Activated T-cell treated with anti-CD3 and anti-CD28 coated beads, Interleukin-2, amount 50 U/mL, for 48 hours (primary cell): ENCODE measurements around the gene STX8.
A peak's percentile ranks its signal among the peaks of the same experiment; 100 is the strongest.

Source experiments
- DNase-seq, 2 experiments: peaks; one replicate each; pipeline ENCODE4 v3.0.0-alpha.2; 2020

STX8 gene

GRCh38 chr17:9334536-9335446 is 240.8 kb downstream of the STX8 start:
- DNase-seq, result no peak

DNA sequence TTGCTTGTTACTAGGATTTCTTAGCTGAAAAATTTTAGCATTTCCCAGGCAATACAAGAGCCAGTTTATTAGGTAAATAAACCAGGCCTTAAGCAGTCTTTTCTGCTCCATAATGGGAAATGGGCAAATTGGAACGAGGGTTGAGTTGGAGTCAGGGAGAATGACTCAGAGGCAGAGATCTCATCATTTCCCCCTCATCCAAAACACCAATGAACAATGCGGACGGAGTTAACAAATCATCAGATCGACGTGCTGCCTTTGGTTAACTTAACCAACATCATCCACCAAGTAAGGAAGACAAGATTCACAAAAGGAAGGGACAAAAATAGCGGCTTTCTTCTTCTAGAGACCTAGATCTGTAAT is 243.5 kb downstream of the STX8 start:
- DNase-seq, result no peak

- no peak for DNase-seq
Observed at GRCh38 chr17:9331279-9332131, 244.1 kb downstream of the STX8 start.

DNA sequence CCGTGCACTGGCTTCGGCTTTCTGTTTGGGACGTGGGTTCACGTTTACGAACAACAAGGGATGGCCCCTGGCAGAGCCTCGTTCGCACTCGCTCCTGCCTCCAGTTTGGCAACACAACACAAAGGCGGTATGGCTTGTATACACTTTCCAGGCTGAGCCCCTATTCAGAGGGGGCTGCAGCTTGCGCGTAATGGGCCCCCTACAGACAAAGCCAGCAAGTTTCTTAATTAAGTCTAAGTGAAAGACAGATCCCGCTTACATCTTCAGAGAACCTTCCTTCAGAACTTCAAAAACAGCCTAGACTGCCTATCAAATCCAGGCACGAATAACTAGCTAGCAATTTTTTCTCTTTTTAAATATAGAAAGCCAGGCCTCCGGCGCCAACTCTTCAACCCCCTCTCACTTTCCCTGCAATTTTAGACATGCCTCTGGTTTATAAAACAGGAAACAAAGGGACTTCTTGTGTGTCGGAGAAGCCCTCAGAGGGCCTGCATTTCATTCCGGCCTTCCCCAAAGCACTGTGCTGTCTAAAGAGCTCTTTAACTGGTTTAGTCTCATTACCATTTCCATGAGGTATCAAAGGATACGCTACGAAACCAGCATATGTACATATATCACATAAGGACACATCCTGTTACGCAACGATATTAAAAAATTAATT is 244.9 kb downstream of the STX8 start:
- no peak for DNase-seq

DNA sequence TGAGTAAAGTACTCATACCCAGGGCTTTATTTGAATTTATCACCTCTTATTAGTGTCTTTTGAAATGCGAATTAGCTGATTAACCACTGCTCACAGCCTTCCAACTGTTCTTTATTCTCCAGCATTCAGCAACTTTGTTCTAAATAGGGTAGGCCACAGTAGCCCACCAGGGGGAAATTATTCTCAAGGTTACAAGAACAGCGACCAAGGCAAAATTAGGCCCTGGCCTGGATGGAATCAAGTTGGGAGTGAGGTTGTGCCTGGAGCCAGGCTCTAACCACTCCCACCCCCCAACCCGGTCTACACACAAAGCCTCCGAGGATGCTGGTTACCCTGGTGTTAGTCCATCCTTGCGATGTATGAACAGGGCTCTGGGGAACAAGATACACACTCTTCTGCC is 245.5 kb downstream of the STX8 start:
- DNase-seq, result no peak

GRCh38 chr17:9329251-9329921 is 246.2 kb downstream of the STX8 start:
- DNase-seq, result no peak

DNA sequence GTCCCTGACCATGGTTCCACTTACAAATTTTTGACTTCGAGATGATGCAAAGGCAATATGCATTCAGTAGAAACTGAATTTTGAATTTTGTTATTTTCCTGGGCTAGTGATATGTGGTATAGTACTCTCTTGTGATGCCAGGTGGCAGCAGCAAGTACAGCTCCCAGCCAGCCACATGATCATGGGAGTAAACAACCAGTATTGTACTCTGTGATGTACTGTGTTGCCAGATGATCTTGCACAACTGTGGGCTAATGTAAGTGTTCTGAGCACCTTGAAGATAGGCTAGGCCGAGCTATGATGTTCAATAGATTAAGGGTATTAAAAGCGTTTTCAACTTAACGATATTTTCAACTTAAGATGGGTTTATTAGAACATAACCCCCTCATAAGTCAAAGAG is 250.8 kb downstream of the STX8 start:
- no peak for DNase-seq

DNA sequence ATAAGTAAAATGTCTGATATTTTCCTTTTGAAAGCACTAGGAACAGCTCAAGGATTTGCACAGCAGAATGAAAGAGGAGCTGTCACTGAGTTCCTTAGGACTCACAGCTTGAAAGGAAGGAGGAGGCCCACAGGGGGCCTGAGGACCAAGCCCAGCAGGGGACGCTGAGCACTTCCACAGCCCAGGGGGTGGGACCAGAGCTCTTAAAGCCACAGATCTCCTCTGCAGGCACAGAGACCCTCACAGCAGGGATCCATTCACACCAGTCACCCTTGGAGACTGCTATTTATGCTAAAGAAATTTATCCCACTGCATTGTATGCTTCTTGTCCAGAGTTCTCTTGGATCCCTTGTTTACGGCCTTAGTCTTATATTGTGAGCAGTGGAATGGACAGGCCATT is 253.3 kb downstream of the STX8 start:
- no peak for DNase-seq

DNA sequence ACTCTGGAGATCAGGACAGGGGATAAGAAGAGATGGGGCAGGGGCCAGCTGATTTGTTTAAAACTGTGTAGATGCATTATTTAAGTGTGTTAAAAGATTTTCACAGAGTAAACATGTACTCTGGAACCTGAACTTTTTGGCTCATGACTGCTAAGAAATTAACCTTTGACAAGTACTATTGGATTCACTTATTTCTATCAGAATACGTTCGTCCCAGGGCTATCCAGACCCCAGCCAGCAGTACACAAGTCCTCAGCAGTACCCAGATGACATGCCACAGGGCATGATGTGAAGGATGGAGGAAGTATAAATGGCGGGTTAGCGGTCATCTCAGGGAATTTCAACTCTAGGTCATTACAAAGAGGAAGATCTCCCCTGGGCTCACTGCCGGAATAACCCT is 253.7 kb downstream of the STX8 start:
- DNase-seq, result no peak

GRCh38 chr17:9315360-9315759 is 260.3 kb downstream of the STX8 start:
- DNase-seq, result no peak

DNA sequence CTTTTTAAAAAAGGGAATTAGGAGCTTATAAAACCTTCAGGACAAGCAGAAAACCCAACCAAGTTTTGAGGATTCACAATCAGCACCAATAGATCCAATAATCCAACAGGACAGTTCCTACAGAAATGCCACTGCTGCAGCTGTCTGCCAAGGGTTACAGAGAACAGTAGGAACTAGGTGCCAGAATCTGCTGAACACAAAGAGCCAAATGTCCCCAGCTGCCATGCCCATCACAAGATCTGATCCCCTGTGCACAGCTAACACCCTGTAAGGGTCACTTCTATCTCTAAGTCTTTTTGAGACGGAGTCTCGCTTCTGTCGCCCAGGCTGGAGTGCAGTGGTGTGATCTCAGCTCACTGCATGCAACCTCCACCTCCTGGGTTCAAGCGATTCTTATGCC is 262.3 kb downstream of the STX8 start:
- no peak for DNase-seq

DNA sequence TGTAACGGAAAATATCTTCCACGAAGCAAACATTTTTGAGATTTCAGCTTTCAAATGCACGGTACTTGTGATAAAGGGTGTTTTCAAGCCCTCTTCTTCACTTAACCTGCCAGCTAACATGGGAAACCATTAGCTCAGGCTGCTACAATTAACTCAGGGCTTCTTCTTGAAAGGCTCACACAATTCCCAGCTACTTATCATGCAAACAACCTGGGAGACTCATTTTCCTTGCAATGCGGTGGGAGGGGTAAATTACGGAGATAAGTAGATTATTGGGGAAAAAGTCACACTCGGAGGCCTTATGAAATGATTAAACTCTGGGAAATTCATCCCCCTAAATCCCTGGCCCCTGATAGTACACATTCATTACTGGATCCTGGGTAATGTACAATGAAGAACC is 266.4 kb downstream of the STX8 start:
- no peak for DNase-seq

DNA sequence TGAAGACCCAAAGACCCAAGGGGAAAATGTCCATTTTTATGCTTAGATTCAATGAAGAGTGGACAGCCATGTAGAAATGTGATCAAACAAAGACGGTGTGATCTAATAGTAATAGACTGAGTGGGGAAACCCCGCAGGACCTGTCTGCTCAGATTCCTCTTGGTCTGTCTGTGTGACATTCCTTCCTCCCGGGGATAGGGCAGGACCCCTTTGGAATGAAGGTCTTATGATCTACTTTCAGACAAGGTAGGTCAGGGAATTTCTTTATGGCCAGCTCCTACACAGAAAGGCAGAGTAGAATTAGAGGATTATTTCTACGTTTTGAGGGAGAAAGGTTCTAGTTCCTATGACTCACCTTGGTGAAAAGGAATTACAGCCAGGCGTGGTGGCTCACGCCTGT is 267.6 kb downstream of the STX8 start:
- DNase-seq, result no peak

DNA sequence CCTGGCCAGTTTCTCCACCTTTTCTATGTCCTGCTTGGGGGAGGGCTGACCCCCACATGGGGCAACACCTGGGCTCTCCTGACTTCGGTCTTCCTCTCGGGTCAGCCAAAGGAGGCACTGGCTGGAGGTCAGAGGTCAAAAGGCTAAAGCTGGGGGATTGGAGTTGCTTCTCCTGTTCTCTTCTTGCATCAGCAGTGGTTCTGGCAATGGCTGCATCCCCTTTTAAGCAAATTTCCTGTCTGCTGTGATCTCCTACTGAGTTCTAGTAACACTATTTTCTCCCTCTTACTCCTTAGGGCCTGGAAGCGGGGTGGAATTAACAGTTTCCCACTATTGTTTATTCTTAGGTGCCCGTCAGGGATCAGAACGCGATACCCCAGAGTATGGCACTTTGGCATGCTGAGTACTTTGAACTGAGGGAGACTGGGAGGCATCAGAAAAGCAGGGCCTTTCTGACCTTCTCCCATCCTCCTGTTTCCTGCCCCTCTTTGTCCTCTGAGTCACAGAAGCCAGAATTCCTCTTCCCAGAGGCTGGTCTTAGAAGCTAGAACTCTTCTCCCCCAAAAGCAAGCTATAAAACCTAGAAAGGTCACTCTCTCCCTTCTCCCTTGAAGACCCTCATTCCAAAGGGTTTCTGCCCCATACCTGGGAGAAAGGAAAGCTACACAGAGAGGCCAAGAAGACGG is 268.2 kb downstream of the STX8 start:
- no peak for DNase-seq

DNA sequence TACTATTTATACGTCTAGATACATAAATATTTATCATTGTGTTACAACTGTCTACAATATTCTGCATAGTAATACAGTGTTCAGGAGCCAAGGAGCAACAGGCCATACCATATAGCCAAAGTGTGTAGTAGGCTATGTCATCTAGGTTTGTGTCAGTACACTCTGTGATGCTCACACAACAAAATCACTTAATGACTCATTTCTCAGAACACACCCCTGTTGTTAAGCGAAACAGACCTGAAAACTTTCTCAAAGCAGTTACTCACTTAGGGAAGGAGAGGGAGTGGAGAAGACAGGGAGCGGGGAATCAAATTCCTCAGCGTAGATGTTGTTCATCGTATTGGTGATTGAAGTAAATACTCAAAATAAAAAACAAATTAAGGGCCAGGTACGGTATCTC is 269.5 kb downstream of the STX8 start:
- DNase-seq, result no peak

DNA sequence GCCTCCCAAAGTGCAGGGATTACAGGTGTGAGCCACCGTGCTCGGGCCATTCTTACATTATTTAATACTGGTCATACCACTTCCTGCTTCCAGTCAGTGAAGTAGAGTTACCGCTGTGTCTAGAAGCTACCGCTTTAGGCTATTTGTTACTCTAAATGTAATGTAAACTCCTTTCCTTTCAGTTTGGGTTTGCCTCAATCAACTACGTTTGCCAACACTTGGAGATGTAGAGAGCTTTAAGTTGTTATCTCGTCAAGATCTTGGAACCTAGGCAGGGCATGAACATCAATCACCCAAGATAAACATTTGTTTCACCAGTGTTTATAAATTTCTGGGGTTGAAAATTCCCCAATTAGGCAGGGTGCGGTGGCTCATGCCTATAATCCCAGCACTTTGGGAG is 275.9 kb downstream of the STX8 start:
- no peak for DNase-seq

- no peak for DNase-seq
Observed at GRCh38 chr17:9298776-9299295, 276.8 kb downstream of the STX8 start.

GRCh38 chr17:9298135-9298534 is 277.5 kb downstream of the STX8 start:
- no peak for DNase-seq

DNA sequence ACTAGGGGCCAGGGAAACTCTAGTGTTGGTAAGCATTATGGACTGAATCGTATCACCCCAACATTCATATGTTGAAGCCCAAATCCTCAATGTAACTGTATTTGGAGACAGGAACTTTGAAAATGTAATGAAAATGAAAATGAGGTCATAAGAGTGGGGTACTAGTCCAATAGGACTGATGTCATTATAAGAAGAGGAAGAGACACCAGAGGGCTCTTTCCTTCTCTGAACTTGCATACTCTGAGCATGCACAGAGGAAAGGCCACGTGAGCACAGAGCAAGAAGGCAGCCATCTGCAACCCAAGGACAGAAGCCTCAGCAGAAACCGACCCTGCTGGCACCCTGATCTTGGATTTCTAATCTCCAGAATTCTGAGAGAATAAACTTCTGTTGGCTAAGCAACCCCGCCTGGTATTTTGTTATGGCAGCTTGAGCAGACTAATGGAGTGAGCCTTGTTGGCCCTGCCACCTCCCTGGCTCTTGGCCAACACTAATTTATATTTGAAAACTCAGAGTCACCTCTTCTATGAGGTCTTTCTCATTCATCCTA is 280.9 kb downstream of the STX8 start:
- no peak for DNase-seq

GRCh38 chr17:9292561-9292941 is 283.1 kb downstream of the STX8 start:
- no peak for DNase-seq

- peak; percentile 63 to 67 for DNase-seq
Observed at GRCh38 chr17:9291912-9292560, 283.6 kb downstream of the STX8 start.
